ENCODE data around the gene CAP1. TPM values are rescaled to one million over a fixed set of nuclear protein-coding genes. Genes with fewer than 3 reads are reported as not detected.

CAP1 gene
- total and polyA plus RNA-seq, 2 of the 13 experiments (the other 11 are each of a cell fraction or from before 2014, with no cell fraction given), result 174 to 195 TPM

DNA sequence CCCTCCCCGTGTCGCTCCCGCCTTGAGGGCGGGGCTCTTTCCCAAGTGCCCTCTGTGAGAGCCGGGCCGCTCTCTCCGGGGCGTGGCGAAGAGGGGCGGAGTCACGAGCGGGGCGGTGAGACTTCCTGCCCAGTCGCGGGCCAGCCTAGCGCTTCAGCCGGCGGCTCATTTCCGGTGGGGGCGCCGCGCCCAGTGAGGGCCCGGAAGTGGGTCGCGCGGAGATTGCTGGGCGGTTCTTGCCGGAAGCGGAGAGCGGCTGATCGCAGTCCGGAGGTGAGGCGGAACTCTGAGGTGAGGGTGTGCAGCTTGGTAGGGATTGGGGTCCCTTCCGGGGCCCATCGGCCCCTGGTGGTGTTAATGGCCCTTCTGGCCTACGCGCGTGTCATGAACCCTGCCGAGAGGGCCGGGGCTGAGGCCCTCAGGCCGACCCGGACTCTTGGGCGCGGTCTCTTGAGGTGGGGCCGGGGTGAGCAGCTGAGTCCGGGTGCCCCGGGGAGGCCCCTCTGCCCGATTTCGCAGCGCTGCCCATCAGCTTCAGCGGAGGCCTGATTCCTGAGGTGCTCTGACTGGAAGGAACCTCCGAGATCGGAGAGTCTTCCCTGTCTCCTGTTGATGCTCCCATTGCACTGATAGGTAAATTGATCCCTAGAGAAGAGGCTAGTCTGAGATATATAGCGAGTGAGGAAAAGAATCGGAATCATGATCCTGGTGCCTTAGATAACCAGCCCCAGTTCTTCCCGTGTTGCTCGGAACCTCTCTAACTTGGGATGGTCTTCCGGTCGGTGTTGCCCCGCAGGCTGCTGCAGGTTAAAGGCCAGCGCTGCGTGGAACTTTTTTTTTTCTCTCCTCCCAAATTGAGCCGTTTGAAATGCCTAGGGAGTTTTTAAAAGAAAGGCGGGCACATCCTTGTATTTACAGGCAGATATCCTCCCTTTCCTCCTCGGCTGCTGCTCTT is at the start of gene CAP1 (continued):
- TF ChIP-seq, protein P1, sequence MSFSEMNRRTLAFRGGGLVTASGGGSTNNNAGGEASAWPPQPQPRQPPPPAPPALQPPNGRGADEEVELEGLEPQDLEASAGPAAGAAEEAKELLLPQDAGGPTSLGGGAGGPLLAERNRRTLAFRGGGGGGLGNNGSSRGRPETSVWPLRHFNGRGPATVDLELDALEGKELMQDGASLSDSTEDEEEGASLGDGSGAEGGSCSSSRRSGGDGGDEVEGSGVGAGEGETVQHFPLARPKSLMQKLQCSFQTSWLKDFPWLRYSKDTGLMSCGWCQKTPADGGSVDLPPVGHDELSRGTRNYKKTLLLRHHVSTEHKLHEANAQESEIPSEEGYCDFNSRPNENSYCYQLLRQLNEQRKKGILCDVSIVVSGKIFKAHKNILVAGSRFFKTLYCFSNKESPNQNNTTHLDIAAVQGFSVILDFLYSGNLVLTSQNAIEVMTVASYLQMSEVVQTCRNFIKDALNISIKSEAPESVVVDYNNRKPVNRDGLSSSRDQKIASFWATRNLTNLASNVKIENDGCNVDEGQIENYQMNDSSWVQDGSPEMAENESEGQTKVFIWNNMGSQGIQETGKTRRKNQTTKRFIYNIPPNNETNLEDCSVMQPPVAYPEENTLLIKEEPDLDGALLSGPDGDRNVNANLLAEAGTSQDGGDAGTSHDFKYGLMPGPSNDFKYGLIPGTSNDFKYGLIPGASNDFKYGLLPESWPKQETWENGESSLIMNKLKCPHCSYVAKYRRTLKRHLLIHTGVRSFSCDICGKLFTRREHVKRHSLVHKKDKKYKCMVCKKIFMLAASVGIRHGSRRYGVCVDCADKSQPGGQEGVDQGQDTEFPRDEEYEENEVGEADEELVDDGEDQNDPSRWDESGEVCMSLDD (CRISPR knock-in tag; IDR thresholded peaks at IDR 0.05; ENCODE audit: borderline replicate concordance), result no peak
- TF ChIP-seq EP300 (IDR thresholded peaks at IDR 0.05; ENCODE audit: low read depth in 2 of 2, low read length in 2 of 2) (0 out of 4 replicates have a peak, but pooled peaks of 1 of the 2 experiments have one; percentile 3), EP300 (CRISPR knock-in tag; IDR thresholded peaks at IDR 0.05; ENCODE audit: borderline replicate concordance) (no peak), ZNF350 (CRISPR knock-in tag; IDR thresholded peaks at IDR 0.05; ENCODE audit: borderline replicate concordance, low read depth) (peak; percentile 61; the same call in 1 of the 2 replicates), ELF1 (CRISPR knock-in tag; IDR thresholded peaks at IDR 0.05) (peak; percentile 97), ZNF253 (CRISPR knock-in tag; IDR thresholded peaks at IDR 0.05; ENCODE audit: borderline replicate concordance) (no peak), ZNF607 (CRISPR knock-in tag; IDR thresholded peaks at IDR 0.05; ENCODE audit: borderline replicate concordance) (peak; percentile 25; the same call in 1 of the 2 replicates), ZNF382 (CRISPR knock-in tag; IDR thresholded peaks at IDR 0.05; ENCODE audit: borderline replicate concordance) (no peak), ZNF3 (CRISPR knock-in tag; IDR thresholded peaks at IDR 0.05) (no peak), ZNF143 (CRISPR knock-in tag; IDR thresholded peaks at IDR 0.05) (peak; percentile 86), TBX3 (IDR thresholded peaks at IDR 0.05; ENCODE audit: borderline replicate concordance) (peak; percentile 20; the same call in 1 of the 2 replicates), KDM5A (IDR thresholded peaks at IDR 0.05; ENCODE audit: borderline replicate concordance, low read length) (peak; percentile 76), MEIS1 (CRISPR knock-in tag; IDR thresholded peaks at IDR 0.05; ENCODE audit: borderline replicate concordance) (0 out of 2 replicates have a peak, but pooled peaks have one; percentile 24), ZNF776 (CRISPR knock-in tag; IDR thresholded peaks at IDR 0.05) (no peak), CEBPG (CRISPR knock-in tag; IDR thresholded peaks at IDR 0.05) (peak; percentile 24), ARNTL (CRISPR knock-in tag; IDR thresholded peaks at IDR 0.05) (no peak; the same call in 1 of the 2 replicates)
- TF ChIP-seq, protein P2, sequence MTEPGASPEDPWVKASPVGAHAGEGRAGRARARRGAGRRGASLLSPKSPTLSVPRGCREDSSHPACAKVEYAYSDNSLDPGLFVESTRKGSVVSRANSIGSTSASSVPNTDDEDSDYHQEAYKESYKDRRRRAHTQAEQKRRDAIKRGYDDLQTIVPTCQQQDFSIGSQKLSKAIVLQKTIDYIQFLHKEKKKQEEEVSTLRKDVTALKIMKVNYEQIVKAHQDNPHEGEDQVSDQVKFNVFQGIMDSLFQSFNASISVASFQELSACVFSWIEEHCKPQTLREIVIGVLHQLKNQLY (CRISPR knock-in tag; IDR thresholded peaks at IDR 0.05), result no peak
- TF ChIP-seq, protein P3, sequence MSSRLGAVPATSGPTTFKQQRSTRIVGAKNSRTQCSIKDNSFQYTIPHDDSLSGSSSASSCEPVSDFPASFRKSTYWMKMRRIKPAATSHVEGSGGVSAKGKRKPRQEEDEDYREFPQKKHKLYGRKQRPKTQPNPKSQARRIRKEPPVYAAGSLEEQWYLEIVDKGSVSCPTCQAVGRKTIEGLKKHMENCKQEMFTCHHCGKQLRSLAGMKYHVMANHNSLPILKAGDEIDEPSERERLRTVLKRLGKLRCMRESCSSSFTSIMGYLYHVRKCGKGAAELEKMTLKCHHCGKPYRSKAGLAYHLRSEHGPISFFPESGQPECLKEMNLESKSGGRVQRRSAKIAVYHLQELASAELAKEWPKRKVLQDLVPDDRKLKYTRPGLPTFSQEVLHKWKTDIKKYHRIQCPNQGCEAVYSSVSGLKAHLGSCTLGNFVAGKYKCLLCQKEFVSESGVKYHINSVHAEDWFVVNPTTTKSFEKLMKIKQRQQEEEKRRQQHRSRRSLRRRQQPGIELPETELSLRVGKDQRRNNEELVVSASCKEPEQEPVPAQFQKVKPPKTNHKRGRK (CRISPR knock-in tag; IDR thresholded peaks at IDR 0.05), result 0 out of 2 replicates have a peak, but pooled peaks have one; percentile 29
- TF ChIP-seq, protein P4, sequence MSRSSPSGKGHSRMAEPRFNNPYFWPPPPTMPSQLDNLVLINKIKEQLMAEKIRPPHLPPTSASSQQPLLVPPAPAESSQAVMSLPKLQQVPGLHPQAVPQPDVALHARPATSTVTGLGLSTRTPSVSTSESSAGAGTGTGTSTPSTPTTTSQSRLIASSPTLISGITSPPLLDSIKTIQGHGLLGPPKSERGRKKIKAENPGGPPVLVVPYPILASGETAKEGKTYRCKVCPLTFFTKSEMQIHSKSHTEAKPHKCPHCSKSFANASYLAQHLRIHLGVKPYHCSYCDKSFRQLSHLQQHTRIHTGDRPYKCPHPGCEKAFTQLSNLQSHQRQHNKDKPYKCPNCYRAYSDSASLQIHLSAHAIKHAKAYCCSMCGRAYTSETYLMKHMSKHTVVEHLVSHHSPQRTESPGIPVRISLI (CRISPR knock-in tag; IDR thresholded peaks at IDR 0.05; ENCODE audit: borderline replicate concordance), result peak; percentile 68; the same call in 1 of the 2 replicates
- TF ChIP-seq, protein P5, sequence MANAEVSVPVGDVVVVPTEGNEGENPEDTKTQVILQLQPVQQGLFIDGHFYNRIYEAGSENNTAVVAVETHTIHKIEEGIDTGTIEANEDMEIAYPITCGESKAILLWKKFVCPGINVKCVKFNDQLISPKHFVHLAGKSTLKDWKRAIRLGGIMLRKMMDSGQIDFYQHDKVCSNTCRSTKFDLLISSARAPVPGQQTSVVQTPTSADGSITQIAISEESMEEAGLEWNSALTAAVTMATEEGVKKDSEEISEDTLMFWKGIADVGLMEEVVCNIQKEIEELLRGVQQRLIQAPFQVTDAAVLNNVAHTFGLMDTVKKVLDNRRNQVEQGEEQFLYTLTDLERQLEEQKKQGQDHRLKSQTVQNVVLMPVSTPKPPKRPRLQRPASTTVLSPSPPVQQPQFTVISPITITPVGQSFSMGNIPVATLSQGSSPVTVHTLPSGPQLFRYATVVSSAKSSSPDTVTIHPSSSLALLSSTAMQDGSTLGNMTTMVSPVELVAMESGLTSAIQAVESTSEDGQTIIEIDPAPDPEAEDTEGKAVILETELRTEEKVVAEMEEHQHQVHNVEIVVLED (CRISPR knock-in tag; IDR thresholded peaks at IDR 0.05; ENCODE audit: borderline replicate concordance), result peak; percentile 79
